OCI-LY7 (cell line): ENCODE results near the gene SERPINF2. TPM values are rescaled to one million over a fixed set of nuclear protein-coding genes. Genes with fewer than 3 reads are reported as not detected.

ENCODE experiments used
- BruUV-seq: library from RNA; stranded (reverse); fragments of 400-500 nt; replicated peaks from 2 replicates; lab custom pipeline; 2021; lab: Mats Ljungman, UMichigan
- CTCF ChIA-PET: fragments of 300-600 bp; sonication (Branson Sonifier 250); formaldehyde crosslinking; loops from one replicate; lab custom pipeline; 2022; ENCODE audit warnings: antibody characterized with exemption; ENCODE audit not compliant: unreplicated experiment; lab: Charles Lee
- POLR2A ChIA-PET: fragments of 300-600 bp; sonication (Branson Sonifier 250); formaldehyde crosslinking; loops from one replicate; lab custom pipeline; 2022; ENCODE audit warnings: antibody characterized with exemption; lab: Charles Lee
- DNase-seq: peaks from one replicate; pipeline ENCODE4 v3.0.0-alpha.2; 2015; ENCODE audit warnings: low spot score
- H2AFZ ChIP-seq: fragments of 200-600 bp; sonication (generic), shearing (Covaris generic); 2 replicates; pipeline ENCODE4 v1.6.1; 2014; ENCODE audit warnings: mild to moderate bottlenecking, antibody characterized with exemption, low read length, moderate library complexity
- H3K27ac ChIP-seq: fragments of 200-600 bp; sonication (generic); 2 replicates; pipeline ENCODE4 v1.5.1; 2014; ENCODE audit warnings: mixed run types, low read depth, mild to moderate bottlenecking, moderate library complexity, low read length, inconsistent platforms; ENCODE audit not compliant: poor library complexity, severe bottlenecking
- H3K36me3 ChIP-seq: fragments of 200-600 bp; sonication (generic); 2 replicates; pipeline ENCODE4 v1.6.1; 2014; ENCODE audit warnings: mild to moderate bottlenecking, antibody characterized with exemption, low read length, moderate library complexity, mixed read lengths; ENCODE audit not compliant: insufficient read depth
- H3K4me1 ChIP-seq: fragments of 200-600 bp; sonication (generic); 2 replicates; pipeline ENCODE4 v1.5.1; 2014; ENCODE audit warnings: mild to moderate bottlenecking, low read length; ENCODE audit not compliant: insufficient read depth, poor library complexity, severe bottlenecking
- H3K4me2 ChIP-seq: fragments of 200-600 bp; sonication (generic); 2 replicates; pipeline ENCODE4 v1.6.1; 2014; ENCODE audit warnings: mild to moderate bottlenecking, low read length
- H3K4me3 ChIP-seq: fragments of 200-600 bp; sonication (generic); 2 replicates; pipeline ENCODE4 v1.5.1; 2014; ENCODE audit warnings: mild to moderate bottlenecking, low read depth, low read length; ENCODE audit not compliant: poor library complexity, severe bottlenecking
- H3K79me2 ChIP-seq: fragments of 200-600 bp; sonication (generic); 2 replicates; pipeline ENCODE4 v1.6.1; 2016; ENCODE audit warnings: low read depth, mild to moderate bottlenecking, low read length, moderate library complexity, mixed read lengths; ENCODE audit not compliant: insufficient read depth
- H3K9me2 ChIP-seq: fragments of 200-600 bp; sonication (generic); 2 replicates; pipeline ENCODE4 v1.6.1; 2016; ENCODE audit warnings: mild to moderate bottlenecking, low read length, mixed read lengths; ENCODE audit not compliant: insufficient read depth
- H3K9me3 ChIP-seq: fragments of 200-600 bp; sonication (generic); 2 replicates; pipeline ENCODE4 v1.6.1; 2014; ENCODE audit warnings: mild to moderate bottlenecking, mixed run types, low read length, mixed read lengths
- H4K20me1 ChIP-seq: fragments of 200-600 bp; sonication (generic); 2 replicates; pipeline ENCODE4 v1.6.1; 2014; ENCODE audit warnings: mild to moderate bottlenecking, antibody characterized with exemption, low read length, moderate library complexity, mixed read lengths; ENCODE audit not compliant: insufficient read depth
- EZH2phosphoT487 ChIP-seq: fragments of 200-600 bp; sonication (generic); IDR thresholded peaks from 2 replicates; pipeline ENCODE4 v1.6.1; 2018; ENCODE audit warnings: low read depth, borderline replicate concordance, mild to moderate bottlenecking, mixed run types, antibody characterized with exemption, low read length, moderate library complexity, mixed read lengths
- intact Hi-C: fragments of 100-400 bp; cut with micrococcal nuclease; formaldehyde crosslinking; loops from one replicate; pipeline ENCODE4 v1.10.0; 2022; ENCODE audit not compliant: unreplicated experiment
- total RNA-seq, 2 experiments: library from RNA; depleted of rRNA in 1 of 2; stranded (reverse); fragments of >200 nt in 1 of 2; shearing (Covaris generic) in 1 of 2; gene quantifications; 2 replicates each; pipeline ENCODE4 v1.2.3, GENCODE V29; 2014 to 2022
- TF ChIP-seq, protein P1 (sequence below): fragments of 200-600 bp; sonication (generic); conservative IDR thresholded peaks from 2 replicates; pipeline ENCODE4 v1.5.1; 2014; ENCODE audit warnings: mild to moderate bottlenecking, antibody characterized with exemption, low read length, moderate library complexity, mixed read lengths

SERPINF2 gene
- total RNA-seq, 2 experiments from 2014 or later: 0.38 to 1.0 TPM

DNA sequence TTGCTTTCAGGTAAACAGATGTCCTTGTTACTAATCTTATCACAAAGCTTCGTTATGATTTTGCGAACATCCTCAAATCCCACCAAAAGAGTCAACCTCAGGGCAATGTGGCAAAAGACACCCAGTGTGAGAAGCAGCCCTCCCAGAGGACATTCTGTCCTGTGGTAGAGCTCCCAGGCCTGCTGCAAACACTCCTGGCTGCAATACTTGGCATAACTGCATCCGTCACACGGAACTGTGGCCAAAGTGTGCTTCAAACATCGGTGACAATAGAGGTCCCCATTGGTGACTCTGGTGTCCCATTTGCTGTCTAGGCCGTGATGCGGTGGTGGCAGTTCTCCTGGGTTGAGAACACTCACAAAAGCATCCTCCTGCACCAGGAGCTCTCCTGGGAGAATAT, 57.6 kb downstream of the SERPINF2 start:
- H3K4me1 ChIP-seq: no peaks in the 10 kb centered on the region
- BruUV-seq: no TSS peak
- H3K27ac ChIP-seq: no peak overlapping the region
- H3K36me3 ChIP-seq: peaks cover 53% of the 10 kb centered on the region
- no peak overlapping the region for H3K4me3 ChIP-seq
- ChIA-PET CTCF (no interaction called here), POLR2A (no interaction called here)
- no peak for DNase-seq
- H3K9me2 ChIP-seq: no peaks in the 10 kb centered on the region
- intact Hi-C loops: no loop called here
- H4K20me1 ChIP-seq: no peaks in the 10 kb centered on the region
- TF ChIP-seq, protein P1, sequence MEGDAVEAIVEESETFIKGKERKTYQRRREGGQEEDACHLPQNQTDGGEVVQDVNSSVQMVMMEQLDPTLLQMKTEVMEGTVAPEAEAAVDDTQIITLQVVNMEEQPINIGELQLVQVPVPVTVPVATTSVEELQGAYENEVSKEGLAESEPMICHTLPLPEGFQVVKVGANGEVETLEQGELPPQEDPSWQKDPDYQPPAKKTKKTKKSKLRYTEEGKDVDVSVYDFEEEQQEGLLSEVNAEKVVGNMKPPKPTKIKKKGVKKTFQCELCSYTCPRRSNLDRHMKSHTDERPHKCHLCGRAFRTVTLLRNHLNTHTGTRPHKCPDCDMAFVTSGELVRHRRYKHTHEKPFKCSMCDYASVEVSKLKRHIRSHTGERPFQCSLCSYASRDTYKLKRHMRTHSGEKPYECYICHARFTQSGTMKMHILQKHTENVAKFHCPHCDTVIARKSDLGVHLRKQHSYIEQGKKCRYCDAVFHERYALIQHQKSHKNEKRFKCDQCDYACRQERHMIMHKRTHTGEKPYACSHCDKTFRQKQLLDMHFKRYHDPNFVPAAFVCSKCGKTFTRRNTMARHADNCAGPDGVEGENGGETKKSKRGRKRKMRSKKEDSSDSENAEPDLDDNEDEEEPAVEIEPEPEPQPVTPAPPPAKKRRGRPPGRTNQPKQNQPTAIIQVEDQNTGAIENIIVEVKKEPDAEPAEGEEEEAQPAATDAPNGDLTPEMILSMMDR: no peak
- no peak for TF ChIP-seq EZH2phosphoT487
- no peak overlapping the region for H3K4me2 ChIP-seq
- no peaks in the 10 kb centered on the region for H3K9me3 ChIP-seq
- H2AFZ ChIP-seq: no peak overlapping the region
- peaks cover 5% of the 10 kb centered on the region; the same call in 1 of the 2 replicates for H3K79me2 ChIP-seq

DNA sequence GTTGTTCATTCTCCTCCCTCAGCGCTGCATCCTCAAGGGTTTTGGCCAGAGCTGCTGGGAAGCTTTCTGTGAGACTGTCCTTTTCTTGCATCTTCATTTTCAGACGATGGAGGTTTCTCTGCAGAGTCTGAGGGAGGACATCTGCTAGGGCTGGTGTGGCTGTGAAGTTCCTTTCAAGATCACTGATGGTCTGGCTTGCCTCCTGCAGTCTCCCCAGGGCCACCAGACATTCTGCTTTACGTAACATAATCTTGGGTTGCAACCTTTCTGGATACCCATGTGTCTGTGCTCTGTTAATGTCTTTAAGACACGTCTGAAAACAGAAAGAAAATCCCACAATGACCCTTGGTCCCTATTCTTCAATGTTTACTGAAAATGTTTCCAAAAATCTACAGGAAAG, 58.0 kb downstream of the SERPINF2 start:
- Histone ChIP-seq H3K27ac (no peak overlapping the region), H3K4me1 (no peaks in the 10 kb centered on the region), H3K79me2 (peaks cover 5% of the 10 kb centered on the region; the same call in 1 of the 2 replicates), H3K9me2 (no peaks in the 10 kb centered on the region), H3K4me2 (no peak overlapping the region), H3K4me3 (no peak overlapping the region), H2AFZ (no peak overlapping the region), H4K20me1 (no peaks in the 10 kb centered on the region), H3K9me3 (no peaks in the 10 kb centered on the region), H3K36me3 (peaks cover 53% of the 10 kb centered on the region)
- intact Hi-C loops: no loop called here
- no peak for DNase-seq
- BruUV-seq: no TSS peak
- ChIA-PET CTCF (no interaction called here), POLR2A (no interaction called here)
- TF ChIP-seq, protein P1: no peak
- no peak for TF ChIP-seq EZH2phosphoT487

DNA sequence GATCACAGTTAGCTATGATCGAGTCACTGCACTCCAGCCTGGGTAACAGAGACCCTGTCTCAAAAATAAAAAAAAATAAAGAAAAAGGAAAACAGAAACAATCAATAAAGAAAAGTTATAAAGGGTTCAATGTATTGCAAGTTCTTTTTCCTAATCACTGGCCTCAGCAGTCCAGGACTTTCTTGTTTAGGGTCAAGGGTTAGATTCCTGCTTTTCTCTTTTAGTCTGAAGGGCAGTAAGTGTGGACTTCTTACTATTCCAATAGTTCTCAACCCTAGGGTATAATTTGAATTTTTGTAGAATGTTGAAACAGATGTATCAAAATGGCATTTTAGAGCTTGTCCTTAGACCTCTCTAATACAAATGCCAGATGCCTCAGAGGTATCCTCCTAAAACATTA, 59.8 kb downstream of the SERPINF2 start:
- intact Hi-C loops: no loop called here
- no peaks in the 10 kb centered on the region for H3K4me1 ChIP-seq
- TF ChIP-seq EZH2phosphoT487: no peak
- TF ChIP-seq, protein P1: no peak
- ChIA-PET CTCF (no interaction called here), POLR2A (no interaction called here)
- no peaks in the 10 kb centered on the region for H4K20me1 ChIP-seq
- H3K4me3 ChIP-seq: no peak overlapping the region
- no TSS peak for BruUV-seq
- no peaks in the 10 kb centered on the region for H3K79me2 ChIP-seq
- peaks cover 52% of the 10 kb centered on the region for H3K36me3 ChIP-seq
- no peak overlapping the region for H2AFZ ChIP-seq
- no peak for DNase-seq
- no peaks in the 10 kb centered on the region for H3K9me2 ChIP-seq
- no peak overlapping the region for H3K27ac ChIP-seq
- no peak overlapping the region for H3K4me2 ChIP-seq
- no peaks in the 10 kb centered on the region for H3K9me3 ChIP-seq
